EH (cell line): ENCODE results near the gene HGD.

ENCODE experiments used
- DNase-seq: peaks from one replicate; pipeline ENCODE4 v3.0.0-alpha.2; 2015; ENCODE audit warnings: low read depth

Gene HGD

GRCh38 chr3:120587332-120587975, 94.6 kb downstream of the HGD start:
- DNase-seq = no peak
